Keratinocyte (primary cell): Measurements from ENCODE around the gene CCNK. TPM values are rescaled to one million over a fixed set of nuclear protein-coding genes. Genes with fewer than 3 reads are reported as not detected.

Experiments used
- DNase-seq: peaks from one replicate; pipeline ENCODE4 v3.0.0-alpha.2; 2011; ENCODE audit warnings: low read depth, missing footprints, low spot score
- FAIRE-seq: peaks from 2 replicates; lab custom pipeline; 2011; peaks lifted over from hg19 to GRCh38; lab: Jason Lieb, UNC
- H2AFZ ChIP-seq: 2 replicates; pipeline ENCODE4 v1.6.0; 2012; ENCODE audit warnings: low read length, control low read depth, inconsistent platforms; ENCODE audit not compliant: control insufficient read depth
- H3K27ac ChIP-seq: 2 replicates; pipeline ENCODE4 v1.5.1; 2011; ENCODE audit warnings: low read length; ENCODE audit not compliant: control insufficient read depth, insufficient read depth
- H3K27me3 ChIP-seq: 3 replicates; pipeline ENCODE4 v1.6.0; 2011; ENCODE audit warnings: low read length; ENCODE audit not compliant: control insufficient read depth, insufficient read depth; ENCODE audit errors: extremely low read depth
- H3K36me3 ChIP-seq, 2 experiments: 2 replicates in 1 of 2; 3 replicates in 1 of 2; pipeline ENCODE4 v1.5.1; 2011; ENCODE audit warnings: low read length in 2 of 2, mild to moderate bottlenecking in 1 of 2; ENCODE audit not compliant: control insufficient read depth in 2 of 2, insufficient read depth in 2 of 2; ENCODE audit errors: extremely low read depth in 1 of 2
- H3K4me1 ChIP-seq: 3 replicates; pipeline ENCODE4 v1.5.1; 2011; ENCODE audit warnings: low read length; ENCODE audit not compliant: control insufficient read depth, insufficient read depth; ENCODE audit errors: extremely low read depth
- H3K4me2 ChIP-seq: 3 replicates; pipeline ENCODE4 v1.6.0; 2011; ENCODE audit warnings: low read depth, low read length; ENCODE audit not compliant: control insufficient read depth, insufficient read depth; ENCODE audit errors: extremely low read depth
- H3K4me3 ChIP-seq, 3 experiments: fragments of 200-600 bp in 1 of 3; sonication (generic) in 1 of 3; 2 replicates in 2 of 3; 3 replicates in 1 of 3; pipeline ENCODE4 v1.5.1; 2011 to 2016; ENCODE audit warnings: low read length in 3 of 3, mild to moderate bottlenecking in 3 of 3, control low read depth in 2 of 3, inconsistent platforms in 1 of 3, low read depth in 1 of 3, mixed read lengths in 1 of 3, mixed run types in 1 of 3, moderate library complexity in 1 of 3; ENCODE audit not compliant: control insufficient read depth in 2 of 3, insufficient read depth in 2 of 3; ENCODE audit errors: extremely low read depth in 1 of 3
- H3K79me2 ChIP-seq: 2 replicates; pipeline ENCODE4 v1.6.0; 2012; ENCODE audit warnings: low read length; ENCODE audit not compliant: control insufficient read depth, insufficient read depth
- H3K9ac ChIP-seq: 3 replicates; pipeline ENCODE4 v1.6.0; 2011; ENCODE audit warnings: low read length; ENCODE audit not compliant: control insufficient read depth, insufficient read depth; ENCODE audit errors: extremely low read depth
- H3K9me1 ChIP-seq: 3 replicates; pipeline ENCODE4 v1.6.0; 2011; ENCODE audit warnings: low read length; ENCODE audit not compliant: control insufficient read depth, insufficient read depth; ENCODE audit errors: extremely low read depth
- H3K9me3 ChIP-seq: 2 replicates; pipeline ENCODE4 v1.5.1; 2012; ENCODE audit warnings: low read depth, low read length; ENCODE audit not compliant: control insufficient read depth
- H4K20me1 ChIP-seq: 3 replicates; pipeline ENCODE4 v1.6.0; 2011; ENCODE audit warnings: low read length; ENCODE audit not compliant: control insufficient read depth, insufficient read depth; ENCODE audit errors: extremely low read depth
- CTCF ChIP-seq, 3 experiments: IDR thresholded peaks in 1 of 3; conservative IDR thresholded peaks in 1 of 3; optimal IDR thresholded peaks in 1 of 3; 2 replicates in 2 of 3; 3 replicates in 1 of 3; pipeline versions ENCODE3 to v1.5.1; 2011; ENCODE audit warnings: low read length in 3 of 3, mild to moderate bottlenecking in 3 of 3, moderate library complexity in 2 of 3, control low read depth in 1 of 3, inconsistent platforms in 1 of 3; ENCODE audit not compliant: insufficient read depth in 2 of 3; ENCODE audit errors: extremely low read depth in 1 of 3
- EZH2 ChIP-seq: IDR thresholded peaks from one replicate; pipeline ENCODE4 v1.6.1; 2012; ENCODE audit warnings: inconsistent platforms, mild to moderate bottlenecking, low read length, moderate library complexity
- dilution Hi-C: fragments of 300-500 bp; cut with MboI; formaldehyde crosslinking; loops from one replicate; pipeline ENCODE4 v1.7.0; 2020; ENCODE audit warnings: low sequenced_read_pairs; ENCODE audit not compliant: extremely low pct_ligation_motif_present
- polyA plus RNA-seq, 5 experiments: library from polyadenylated mRNA; depleted of rRNA in 3 of 5; stranded (reverse) in 3 of 5; stranded (forward) in 1 of 5; unstranded in 1 of 5; fragments of >200 nt; gene quantifications; 1 replicate in 1 of 5; 2 replicates in 3 of 5; 3 replicates in 1 of 5; pipeline versions ENCODE4 v1.2.1 to v1.2.3, GENCODE V29; 2011 to 2012; ENCODE audit warnings: missing spikeins in 2 of 5, low read depth in 1 of 5, low replicate concordance in 1 of 5

Gene CCNK
- polyA plus RNA-seq, 1 donor (not counting 4 experiments of a cell fraction or from before 2014, with no cell fraction given): 12.8 TPM

- Histone ChIP-seq H4K20me1 (peaks cover 5% of the 10 kb centered on the region), H2AFZ (no peak overlapping the region), H3K9me1 (no peaks in the 10 kb centered on the region), H3K27ac (no peak overlapping the region), H3K4me2 (no peak overlapping the region), H3K79me2 (peaks cover 17% of the 10 kb centered on the region), H3K9me3 (no peaks in the 10 kb centered on the region), H3K27me3 (no peaks in the 10 kb centered on the region), H3K36me3 (peaks cover 11 to 16% of the 10 kb centered on the region in 2 experiments), H3K4me3 (no peak overlapping the region), H3K4me1 (no peaks in the 10 kb centered on the region), H3K9ac (no peak overlapping the region)
- FAIRE-seq (no peak), DNase-seq (no peak)
- TF ChIP-seq EZH2 (no peak), CTCF (optimal IDR thresholded peaks at IDR 0.05 in 1 of 3, IDR thresholded peaks at IDR 0.05 in 1 of 3, conservative IDR thresholded peaks at IDR 0.05 in 1 of 3; ENCODE audit: extremely low read depth in 1 of 3, insufficient read depth in 2 of 3, low read length in 3 of 3) (no peak)
- dilution Hi-C loops: no loop called here
Measured at GRCh38 chr14:99516871-99517642, 35.8 kb downstream of the CCNK start.

- DNase-seq (no peak), FAIRE-seq (no peak)
- H3K27ac ChIP-seq: no peak overlapping the region
- no peak overlapping the region for H3K4me2 ChIP-seq
- no peak overlapping the region for H3K9ac ChIP-seq
- H3K9me1 ChIP-seq: no peaks in the 10 kb centered on the region
- H3K27me3 ChIP-seq: no peaks in the 10 kb centered on the region
- peaks cover 11 to 16% of the 10 kb centered on the region in 2 experiments for H3K36me3 ChIP-seq
- H3K79me2 ChIP-seq: peaks cover 18% of the 10 kb centered on the region
- no peak for TF ChIP-seq EZH2
- no peak for TF ChIP-seq CTCF (optimal IDR thresholded peaks at IDR 0.05 in 1 of 3, IDR thresholded peaks at IDR 0.05 in 1 of 3, conservative IDR thresholded peaks at IDR 0.05 in 1 of 3; ENCODE audit: extremely low read depth in 1 of 3, insufficient read depth in 2 of 3, low read length in 3 of 3)
- H3K4me3 ChIP-seq: no peak overlapping the region
- peaks cover 5% of the 10 kb centered on the region for H4K20me1 ChIP-seq
- H2AFZ ChIP-seq: no peak overlapping the region
- dilution Hi-C loops: no loop called here
- peaks cover 4% of the 10 kb centered on the region for H3K4me1 ChIP-seq
- no peaks in the 10 kb centered on the region for H3K9me3 ChIP-seq
Measured at GRCh38 chr14:99517643-99518381, 36.6 kb downstream of the CCNK start.
